OCI-LY7 (cell line): ENCODE data around the gene GRM4. TPM values are rescaled to one million over a fixed set of nuclear protein-coding genes. Genes with fewer than 3 reads are reported as not detected.

Source experiments
- BruUV-seq: library from RNA; stranded (reverse); fragments of 400-500 nt; replicated peaks from 2 replicates; lab custom pipeline; 2021; lab: Mats Ljungman, UMichigan
- CTCF ChIA-PET: fragments of 300-600 bp; sonication (Branson Sonifier 250); formaldehyde crosslinking; loops from one replicate; lab custom pipeline; 2022; ENCODE audit warnings: antibody characterized with exemption; ENCODE audit not compliant: unreplicated experiment; lab: Charles Lee
- POLR2A ChIA-PET: fragments of 300-600 bp; sonication (Branson Sonifier 250); formaldehyde crosslinking; loops from one replicate; lab custom pipeline; 2022; ENCODE audit warnings: antibody characterized with exemption; lab: Charles Lee
- DNase-seq: peaks from one replicate; pipeline ENCODE4 v3.0.0-alpha.2; 2015; ENCODE audit warnings: low spot score
- H2AFZ ChIP-seq: fragments of 200-600 bp; sonication (generic), shearing (Covaris generic); 2 replicates; pipeline ENCODE4 v1.6.1; 2014; ENCODE audit warnings: mild to moderate bottlenecking, antibody characterized with exemption, low read length, moderate library complexity
- H3K27ac ChIP-seq: fragments of 200-600 bp; sonication (generic); 2 replicates; pipeline ENCODE4 v1.5.1; 2014; ENCODE audit warnings: mixed run types, low read depth, mild to moderate bottlenecking, moderate library complexity, low read length, inconsistent platforms; ENCODE audit not compliant: poor library complexity, severe bottlenecking
- H3K36me3 ChIP-seq: fragments of 200-600 bp; sonication (generic); 2 replicates; pipeline ENCODE4 v1.6.1; 2014; ENCODE audit warnings: mild to moderate bottlenecking, antibody characterized with exemption, low read length, moderate library complexity, mixed read lengths; ENCODE audit not compliant: insufficient read depth
- H3K4me1 ChIP-seq: fragments of 200-600 bp; sonication (generic); 2 replicates; pipeline ENCODE4 v1.5.1; 2014; ENCODE audit warnings: mild to moderate bottlenecking, low read length; ENCODE audit not compliant: insufficient read depth, poor library complexity, severe bottlenecking
- H3K4me2 ChIP-seq: fragments of 200-600 bp; sonication (generic); 2 replicates; pipeline ENCODE4 v1.6.1; 2014; ENCODE audit warnings: mild to moderate bottlenecking, low read length
- H3K4me3 ChIP-seq: fragments of 200-600 bp; sonication (generic); 2 replicates; pipeline ENCODE4 v1.5.1; 2014; ENCODE audit warnings: mild to moderate bottlenecking, low read depth, low read length; ENCODE audit not compliant: poor library complexity, severe bottlenecking
- H3K79me2 ChIP-seq: fragments of 200-600 bp; sonication (generic); 2 replicates; pipeline ENCODE4 v1.6.1; 2016; ENCODE audit warnings: low read depth, mild to moderate bottlenecking, low read length, moderate library complexity, mixed read lengths; ENCODE audit not compliant: insufficient read depth
- H3K9me2 ChIP-seq: fragments of 200-600 bp; sonication (generic); 2 replicates; pipeline ENCODE4 v1.6.1; 2016; ENCODE audit warnings: mild to moderate bottlenecking, low read length, mixed read lengths; ENCODE audit not compliant: insufficient read depth
- H3K9me3 ChIP-seq: fragments of 200-600 bp; sonication (generic); 2 replicates; pipeline ENCODE4 v1.6.1; 2014; ENCODE audit warnings: mild to moderate bottlenecking, mixed run types, low read length, mixed read lengths
- H4K20me1 ChIP-seq: fragments of 200-600 bp; sonication (generic); 2 replicates; pipeline ENCODE4 v1.6.1; 2014; ENCODE audit warnings: mild to moderate bottlenecking, antibody characterized with exemption, low read length, moderate library complexity, mixed read lengths; ENCODE audit not compliant: insufficient read depth
- EZH2phosphoT487 ChIP-seq: fragments of 200-600 bp; sonication (generic); IDR thresholded peaks from 2 replicates; pipeline ENCODE4 v1.6.1; 2018; ENCODE audit warnings: low read depth, borderline replicate concordance, mild to moderate bottlenecking, mixed run types, antibody characterized with exemption, low read length, moderate library complexity, mixed read lengths
- intact Hi-C: fragments of 100-400 bp; cut with micrococcal nuclease; formaldehyde crosslinking; loops from one replicate; pipeline ENCODE4 v1.10.0; 2022; ENCODE audit not compliant: unreplicated experiment
- total RNA-seq, 2 experiments: library from RNA; depleted of rRNA in 1 of 2; stranded (reverse); fragments of >200 nt in 1 of 2; shearing (Covaris generic) in 1 of 2; gene quantifications; 2 replicates each; pipeline ENCODE4 v1.2.3, GENCODE V29; 2014 to 2022
- TF ChIP-seq, protein P1 (sequence below): fragments of 200-600 bp; sonication (generic); conservative IDR thresholded peaks from 2 replicates; pipeline ENCODE4 v1.5.1; 2014; ENCODE audit warnings: mild to moderate bottlenecking, antibody characterized with exemption, low read length, moderate library complexity, mixed read lengths

GRM4 gene
- total RNA-seq, 2 experiments from 2014 or later = 0.73 to 1.3 TPM

GRCh38 chr6:34085453-34086170, 60.3 kb downstream of the GRM4 start:
- H2AFZ ChIP-seq = no peak overlapping the region
- TF ChIP-seq, protein P1, sequence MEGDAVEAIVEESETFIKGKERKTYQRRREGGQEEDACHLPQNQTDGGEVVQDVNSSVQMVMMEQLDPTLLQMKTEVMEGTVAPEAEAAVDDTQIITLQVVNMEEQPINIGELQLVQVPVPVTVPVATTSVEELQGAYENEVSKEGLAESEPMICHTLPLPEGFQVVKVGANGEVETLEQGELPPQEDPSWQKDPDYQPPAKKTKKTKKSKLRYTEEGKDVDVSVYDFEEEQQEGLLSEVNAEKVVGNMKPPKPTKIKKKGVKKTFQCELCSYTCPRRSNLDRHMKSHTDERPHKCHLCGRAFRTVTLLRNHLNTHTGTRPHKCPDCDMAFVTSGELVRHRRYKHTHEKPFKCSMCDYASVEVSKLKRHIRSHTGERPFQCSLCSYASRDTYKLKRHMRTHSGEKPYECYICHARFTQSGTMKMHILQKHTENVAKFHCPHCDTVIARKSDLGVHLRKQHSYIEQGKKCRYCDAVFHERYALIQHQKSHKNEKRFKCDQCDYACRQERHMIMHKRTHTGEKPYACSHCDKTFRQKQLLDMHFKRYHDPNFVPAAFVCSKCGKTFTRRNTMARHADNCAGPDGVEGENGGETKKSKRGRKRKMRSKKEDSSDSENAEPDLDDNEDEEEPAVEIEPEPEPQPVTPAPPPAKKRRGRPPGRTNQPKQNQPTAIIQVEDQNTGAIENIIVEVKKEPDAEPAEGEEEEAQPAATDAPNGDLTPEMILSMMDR = no peak
- TF ChIP-seq EZH2phosphoT487 = no peak
- H3K4me3 ChIP-seq = no peak overlapping the region
- no peaks in the 10 kb centered on the region for H4K20me1 ChIP-seq
- no peak overlapping the region for H3K27ac ChIP-seq
- H3K4me1 ChIP-seq = no peaks in the 10 kb centered on the region
- no peaks in the 10 kb centered on the region for H3K9me2 ChIP-seq
- intact Hi-C loops = no loop called here
- CTCF ChIA-PET = no interaction called here
- H3K9me3 ChIP-seq = no peaks in the 10 kb centered on the region
- no peak for DNase-seq
- H3K36me3 ChIP-seq = no peaks in the 10 kb centered on the region
- POLR2A ChIA-PET = no interaction called here
- BruUV-seq = no TSS peak
- H3K79me2 ChIP-seq = no peaks in the 10 kb centered on the region
- no peak overlapping the region for H3K4me2 ChIP-seq

DNA sequence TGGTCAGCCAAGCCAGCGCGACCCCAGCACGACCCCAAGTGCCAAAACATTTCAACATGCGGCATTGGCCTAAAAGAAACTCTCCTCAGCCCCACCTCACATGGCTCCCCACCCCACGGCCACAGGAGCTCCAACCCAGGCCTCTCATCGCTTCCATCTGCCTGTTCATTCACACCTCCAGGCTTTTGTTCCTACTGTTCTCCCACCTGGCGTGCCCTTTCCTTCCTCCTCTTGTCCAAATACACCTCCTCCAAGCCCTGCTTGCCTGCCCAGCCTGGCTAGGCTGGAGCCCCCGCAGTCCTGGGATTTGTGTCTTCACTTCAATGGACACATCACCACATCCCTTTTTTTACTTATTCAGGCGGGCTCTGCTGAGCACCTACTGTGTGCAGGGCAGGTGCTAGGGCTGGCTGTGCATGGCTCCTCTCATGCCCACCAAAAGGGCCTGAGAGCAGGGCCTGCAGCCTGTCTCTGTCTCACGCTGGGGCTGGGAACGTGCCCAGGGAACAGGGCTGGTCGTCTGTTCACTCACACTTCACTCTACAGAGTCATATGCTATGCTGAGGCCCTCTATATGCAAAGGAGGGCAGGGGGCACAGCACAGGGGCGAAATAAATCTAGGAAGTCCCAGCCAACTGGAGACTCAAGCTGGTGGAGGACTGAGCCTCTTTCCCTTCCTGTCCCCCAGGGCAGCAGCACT, 61.1 kb downstream of the GRM4 start:
- no TSS peak for BruUV-seq
- Histone ChIP-seq H3K4me3 (no peak overlapping the region), H2AFZ (no peak overlapping the region), H3K4me2 (no peak overlapping the region), H3K9me3 (no peaks in the 10 kb centered on the region), H3K4me1 (no peaks in the 10 kb centered on the region), H3K36me3 (no peaks in the 10 kb centered on the region), H3K79me2 (no peaks in the 10 kb centered on the region), H3K27ac (no peak overlapping the region), H4K20me1 (no peaks in the 10 kb centered on the region), H3K9me2 (no peaks in the 10 kb centered on the region)
- TF ChIP-seq EZH2phosphoT487 = no peak
- TF ChIP-seq, protein P1 = no peak
- POLR2A ChIA-PET = interaction anchor here (0.7 kb wide), 1 partner anchor 218 kb away, joined by 3 read pairs; no protein-coding TSS in a partner anchor
- intact Hi-C loops = no loop called here
- DNase-seq = no peak
- CTCF ChIA-PET = no interaction called here
